ENCODE measurements around the gene CCDC57.

CCDC57 gene

GRCh38 chr17:82100502-82101298 lies 111.9 kb downstream of the CCDC57 start:
- H3K4me1 ChIP-seq (ENCODE audit: control insufficient read depth in 1 of 2, insufficient read depth in 2 of 2, low read length in 2 of 2), result peaks cover 5 to 35% of the 10 kb centered on the region in 2 donors
- H3K27ac ChIP-seq (ENCODE audit: low read length), result no peak overlapping the region
- H3K4me3 ChIP-seq (ENCODE audit: low read depth in 1 of 2, low read length in 2 of 2), result no peak overlapping the region
- H3K27me3 ChIP-seq (ENCODE audit: low read depth, low read length), result no peaks in the 10 kb centered on the region
- peaks cover 0 to 4% of the 10 kb centered on the region in 2 donors for H3K36me3 ChIP-seq (ENCODE audit: control insufficient read depth in 1 of 2, insufficient read depth in 2 of 2, low read length in 2 of 2)
- no peaks in the 10 kb centered on the region for H3K9me3 ChIP-seq (ENCODE audit: control insufficient read depth in 1 of 2, low read length in 2 of 2)

- no peaks in the 10 kb centered on the region for H3K9me3 ChIP-seq (ENCODE audit: control insufficient read depth in 1 of 2, low read length in 2 of 2)
- peak overlapping the region; percentile 30 to 69 for H3K4me3 ChIP-seq (ENCODE audit: low read depth in 1 of 2, low read length in 2 of 2)
- H3K36me3 ChIP-seq (ENCODE audit: control insufficient read depth in 1 of 2, insufficient read depth in 2 of 2, low read length in 2 of 2), result peaks cover 0 to 17% of the 10 kb centered on the region in 2 donors
- H3K27ac ChIP-seq (ENCODE audit: low read length), result peak overlapping the region; percentile 16
- H3K4me1 ChIP-seq (ENCODE audit: control insufficient read depth in 1 of 2, insufficient read depth in 2 of 2, low read length in 2 of 2), result peaks cover 5 to 36% of the 10 kb centered on the region in 2 donors
- no peaks in the 10 kb centered on the region for H3K27me3 ChIP-seq (ENCODE audit: low read depth, low read length)
These were observed 113.5 kb downstream of the CCDC57 start for GRCh38 chr17:82098939-82099763.

- Histone ChIP-seq H3K4me1 (ENCODE audit: control insufficient read depth in 1 of 2, insufficient read depth in 2 of 2, low read length in 2 of 2) (peaks cover 5 to 36% of the 10 kb centered on the region in 2 donors), H3K27ac (ENCODE audit: low read length) (no peak within 1 kb of the TSS), H3K27me3 (ENCODE audit: low read depth, low read length) (no peaks in the 10 kb centered on the region), H3K9me3 (ENCODE audit: control insufficient read depth in 1 of 2, low read length in 2 of 2) (no peaks in the 10 kb centered on the region), H3K36me3 (ENCODE audit: control insufficient read depth in 1 of 2, insufficient read depth in 2 of 2, low read length in 2 of 2) (peaks cover 1 to 23% of the 10 kb centered on the region in 2 donors), H3K4me3 (ENCODE audit: low read depth in 1 of 2, low read length in 2 of 2) (peak within 1 kb of the TSS; percentile 42 to 69)
These were observed 114.3 kb downstream of the CCDC57 start, which contains the start of gene FASN for GRCh38 chr17:82098169-82098938. FASN (minus strand) TSS chr17:82098236; CDS start chr17:82096445, 1,791 bp downstream.

GRCh38 chr17:82097919-82098168 lies 114.8 kb downstream of the CCDC57 start:
- H3K27ac ChIP-seq (ENCODE audit: low read length), result no peak overlapping the region
- peaks cover 6 to 28% of the 10 kb centered on the region in 2 donors for H3K36me3 ChIP-seq (ENCODE audit: control insufficient read depth in 1 of 2, insufficient read depth in 2 of 2, low read length in 2 of 2)
- H3K4me1 ChIP-seq (ENCODE audit: control insufficient read depth in 1 of 2, insufficient read depth in 2 of 2, low read length in 2 of 2), result peaks cover 5 to 36% of the 10 kb centered on the region in 2 donors

GRCh38 chr17:82097184-82097918 lies 115.3 kb downstream of the CCDC57 start:
- Histone ChIP-seq H3K36me3 (ENCODE audit: control insufficient read depth in 1 of 2, insufficient read depth in 2 of 2, low read length in 2 of 2) (peaks cover 7 to 33% of the 10 kb centered on the region in 2 donors), H3K27me3 (ENCODE audit: low read depth, low read length) (no peaks in the 10 kb centered on the region), H3K9me3 (ENCODE audit: control insufficient read depth in 1 of 2, low read length in 2 of 2) (no peaks in the 10 kb centered on the region), H3K4me1 (ENCODE audit: control insufficient read depth in 1 of 2, insufficient read depth in 2 of 2, low read length in 2 of 2) (peaks cover 5 to 36% of the 10 kb centered on the region in 2 donors), H3K4me3 (ENCODE audit: low read depth in 1 of 2, low read length in 2 of 2) (peak overlapping the region; percentile 42 to 66), H3K27ac (ENCODE audit: low read length) (no peak overlapping the region)

More at GRCh38 chr17:82097919-82098168, 114.8 kb downstream of the CCDC57 start:
- Histone ChIP-seq H3K9me3 (ENCODE audit: control insufficient read depth in 1 of 2, low read length in 2 of 2) (no peaks in the 10 kb centered on the region), H3K4me3 (ENCODE audit: low read depth in 1 of 2, low read length in 2 of 2) (peak overlapping the region in 1 of 2 donors; percentile 66), H3K27me3 (ENCODE audit: low read depth, low read length) (no peaks in the 10 kb centered on the region)

- Histone ChIP-seq H3K9me3 (ENCODE audit: control insufficient read depth in 1 of 2, low read length in 2 of 2) (no peaks in the 10 kb centered on the region), H3K36me3 (ENCODE audit: control insufficient read depth in 1 of 2, insufficient read depth in 2 of 2, low read length in 2 of 2) (peaks cover 7 to 39% of the 10 kb centered on the region in 2 donors), H3K27ac (ENCODE audit: low read length) (no peak overlapping the region), H3K27me3 (ENCODE audit: low read depth, low read length) (no peaks in the 10 kb centered on the region), H3K4me1 (ENCODE audit: control insufficient read depth in 1 of 2, insufficient read depth in 2 of 2, low read length in 2 of 2) (peaks cover 5 to 36% of the 10 kb centered on the region in 2 donors), H3K4me3 (ENCODE audit: low read depth in 1 of 2, low read length in 2 of 2) (peak overlapping the region; percentile 42 to 66)
These were observed 115.9 kb downstream of the CCDC57 start for GRCh38 chr17:82096709-82097183.

- no peaks in the 10 kb centered on the region for H3K9me3 ChIP-seq (ENCODE audit: control insufficient read depth in 1 of 2, low read length in 2 of 2)
- H3K4me1 ChIP-seq (ENCODE audit: control insufficient read depth in 1 of 2, insufficient read depth in 2 of 2, low read length in 2 of 2), result peaks cover 5 to 36% of the 10 kb centered on the region in 2 donors
- peaks cover 7 to 46% of the 10 kb centered on the region in 2 donors for H3K36me3 ChIP-seq (ENCODE audit: control insufficient read depth in 1 of 2, insufficient read depth in 2 of 2, low read length in 2 of 2)
- no peaks in the 10 kb centered on the region for H3K27me3 ChIP-seq (ENCODE audit: low read depth, low read length)
- H3K4me3 ChIP-seq (ENCODE audit: low read depth in 1 of 2, low read length in 2 of 2), result peak overlapping the region in 1 of 2 donors; percentile 66
- H3K27ac ChIP-seq (ENCODE audit: low read length), result no peak overlapping the region
These were observed 116.6 kb downstream of the CCDC57 start for GRCh38 chr17:82095777-82096708.

- H3K9me3 ChIP-seq (ENCODE audit: control insufficient read depth in 1 of 2, low read length in 2 of 2), result no peaks in the 10 kb centered on the region
- no peaks in the 10 kb centered on the region for H3K27me3 ChIP-seq (ENCODE audit: low read depth, low read length)
- H3K4me1 ChIP-seq (ENCODE audit: control insufficient read depth in 1 of 2, insufficient read depth in 2 of 2, low read length in 2 of 2), result peaks cover 5 to 34% of the 10 kb centered on the region in 2 donors
- no peak overlapping the region for H3K4me3 ChIP-seq (ENCODE audit: low read depth in 1 of 2, low read length in 2 of 2)
- no peak overlapping the region for H3K27ac ChIP-seq (ENCODE audit: low read length)
- H3K36me3 ChIP-seq (ENCODE audit: control insufficient read depth in 1 of 2, insufficient read depth in 2 of 2, low read length in 2 of 2), result peaks cover 7 to 55% of the 10 kb centered on the region in 2 donors
These were observed 117.5 kb downstream of the CCDC57 start for GRCh38 chr17:82094931-82095776.

- H3K27me3 ChIP-seq (ENCODE audit: low read depth, low read length), result no peaks in the 10 kb centered on the region
- peaks cover 12 to 74% of the 10 kb centered on the region in 2 donors for H3K36me3 ChIP-seq (ENCODE audit: control insufficient read depth in 1 of 2, insufficient read depth in 2 of 2, low read length in 2 of 2)
- peaks cover 5 to 20% of the 10 kb centered on the region in 2 donors for H3K4me1 ChIP-seq (ENCODE audit: control insufficient read depth in 1 of 2, insufficient read depth in 2 of 2, low read length in 2 of 2)
- no peak overlapping the region for H3K4me3 ChIP-seq (ENCODE audit: low read depth in 1 of 2, low read length in 2 of 2)
- no peak overlapping the region for H3K27ac ChIP-seq (ENCODE audit: low read length)
- H3K9me3 ChIP-seq (ENCODE audit: control insufficient read depth in 1 of 2, low read length in 2 of 2), result no peaks in the 10 kb centered on the region
These were observed 119.5 kb downstream of the CCDC57 start for GRCh38 chr17:82092995-82093751.

Data from muscle layer of duodenum (tissue), 2 donors.